Measurements from ENCODE around the gene SLC32A1. TPM values are rescaled to one million over a fixed set of nuclear protein-coding genes. Genes with fewer than 3 reads are reported as not detected.

The SLC32A1 gene
- total RNA-seq, 2 experiments from 2014 or later: not detected

GRCh38 chr20:38706509-38706908, 17.8 kb upstream of the SLC32A1 start:
- ChIA-PET CTCF (no interaction called here), POLR2A (no interaction called here)
- Mint-ChIP-seq H3K27me3 (peaks cover 12% of the 10 kb centered on the region), H3K36me3 (ENCODE audit: low read depth) (no peaks in the 10 kb centered on the region), H3K4me1 (no peaks in the 10 kb centered on the region), H3K27ac (no peak overlapping the region), H3K9me3 (no peaks in the 10 kb centered on the region), H3K4me3 (no peak overlapping the region)
- no peak for DNase-seq

GRCh38 chr20:38714308-38714707, 10.0 kb upstream of the SLC32A1 start:
- Mint-ChIP-seq H3K27me3 (peaks cover 40% of the 10 kb centered on the region), H3K4me3 (no peak overlapping the region), H3K27ac (no peak overlapping the region), H3K9me3 (no peaks in the 10 kb centered on the region), H3K4me1 (no peaks in the 10 kb centered on the region), H3K36me3 (ENCODE audit: low read depth) (no peaks in the 10 kb centered on the region)
- CTCF ChIA-PET: no interaction called here
- DNase-seq: no peak
- POLR2A ChIA-PET: no interaction called here

DNA sequence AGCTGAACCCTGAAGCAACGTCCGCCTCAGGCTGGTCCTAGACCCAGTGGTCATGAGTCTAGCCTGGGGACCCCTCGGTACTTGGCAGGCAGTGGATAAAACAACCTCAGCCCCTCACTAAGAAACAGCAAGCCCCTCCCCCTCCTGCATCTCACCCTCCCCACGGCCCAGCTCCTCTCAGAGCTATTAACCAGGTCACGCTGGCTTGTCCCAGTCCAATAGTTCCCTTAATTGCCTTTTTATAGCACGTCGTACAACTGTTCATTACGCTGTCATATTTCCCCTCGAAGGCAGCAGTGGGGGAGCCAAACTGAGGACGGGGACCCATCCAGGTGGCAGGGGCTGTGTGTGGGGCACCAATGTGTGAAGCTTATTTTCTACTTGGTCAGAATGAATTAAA, 8.6 kb upstream of the SLC32A1 start:
- Mint-ChIP-seq H3K9me3 (no peaks in the 10 kb centered on the region), H3K4me3 (no peak overlapping the region), H3K27ac (no peak overlapping the region), H3K36me3 (ENCODE audit: low read depth) (no peaks in the 10 kb centered on the region), H3K4me1 (no peaks in the 10 kb centered on the region), H3K27me3 (peaks cover 54% of the 10 kb centered on the region)
- POLR2A ChIA-PET: no interaction called here
- CTCF ChIA-PET: no interaction called here
- no peak for DNase-seq

DNA sequence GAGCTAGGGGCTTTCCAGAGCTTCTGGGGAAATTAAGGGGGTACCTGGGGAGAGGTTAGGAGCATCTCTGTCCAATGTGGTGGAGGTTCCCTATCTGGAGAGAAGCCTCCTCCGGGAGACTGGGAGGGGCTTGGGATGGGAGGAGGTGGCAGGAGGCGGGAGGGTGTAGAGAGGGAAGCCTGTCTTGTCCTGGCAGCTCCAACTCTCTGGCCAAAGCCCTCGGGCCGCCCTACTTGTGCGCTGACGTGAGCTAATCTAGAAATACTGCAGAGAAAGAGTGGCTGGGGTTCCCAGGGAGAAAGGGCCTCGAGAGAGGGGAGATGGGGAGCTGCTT, 1.6 kb upstream of the SLC32A1 start:
- Mint-ChIP-seq H3K27ac (no peak overlapping the region), H3K36me3 (ENCODE audit: low read depth) (peaks cover 11% of the 10 kb centered on the region), H3K4me1 (peaks cover 33% of the 10 kb centered on the region), H3K27me3 (peaks cover 92% of the 10 kb centered on the region), H3K9me3 (no peaks in the 10 kb centered on the region), H3K4me3 (no peak overlapping the region)
- DNase-seq: no peak
- ChIA-PET POLR2A (no interaction called here), CTCF (interaction anchor here (1.1 to 1.3 kb wide), 2 partner anchors 8 to 11 kb away, joined by 3 to 4 read pairs; no protein-coding TSS in a partner anchor)

GRCh38 chr20:38723017-38723847, 1.1 kb upstream of the SLC32A1 start:
- H3K9me3 Mint-ChIP-seq: no peaks in the 10 kb centered on the region
- H3K27ac Mint-ChIP-seq: no peak overlapping the region
- no peak for DNase-seq
- ChIA-PET POLR2A (no interaction called here), CTCF (interaction anchor here (1.1 to 1.3 kb wide), 2 partner anchors 8 to 10 kb away, joined by 3 to 4 read pairs; no protein-coding TSS in a partner anchor)
- H3K4me3 Mint-ChIP-seq: peak overlapping the region; percentile 11
- peaks cover 17% of the 10 kb centered on the region for H3K36me3 Mint-ChIP-seq (ENCODE audit: low read depth)
- H3K4me1 Mint-ChIP-seq: peaks cover 39% of the 10 kb centered on the region
- H3K27me3 Mint-ChIP-seq: peaks cover 92% of the 10 kb centered on the region

- Mint-ChIP-seq H3K4me3 (no peak overlapping the region), H3K36me3 (ENCODE audit: low read depth) (peaks cover 23% of the 10 kb centered on the region), H3K4me1 (peaks cover 45% of the 10 kb centered on the region), H3K27ac (no peak overlapping the region), H3K9me3 (no peaks in the 10 kb centered on the region), H3K27me3 (peaks cover 91% of the 10 kb centered on the region)
- no peak for DNase-seq
- ChIA-PET CTCF (interaction anchor here (0.7 to 2.5 kb wide), 4 partner anchors 23 to 354 kb away, joined by 3 to 9 read pairs (median 4); no protein-coding TSS in a partner anchor), POLR2A (no interaction called here)
Measured at GRCh38 chr20:38724626-38725147, 401 bp downstream of the SLC32A1 start.

DNA sequence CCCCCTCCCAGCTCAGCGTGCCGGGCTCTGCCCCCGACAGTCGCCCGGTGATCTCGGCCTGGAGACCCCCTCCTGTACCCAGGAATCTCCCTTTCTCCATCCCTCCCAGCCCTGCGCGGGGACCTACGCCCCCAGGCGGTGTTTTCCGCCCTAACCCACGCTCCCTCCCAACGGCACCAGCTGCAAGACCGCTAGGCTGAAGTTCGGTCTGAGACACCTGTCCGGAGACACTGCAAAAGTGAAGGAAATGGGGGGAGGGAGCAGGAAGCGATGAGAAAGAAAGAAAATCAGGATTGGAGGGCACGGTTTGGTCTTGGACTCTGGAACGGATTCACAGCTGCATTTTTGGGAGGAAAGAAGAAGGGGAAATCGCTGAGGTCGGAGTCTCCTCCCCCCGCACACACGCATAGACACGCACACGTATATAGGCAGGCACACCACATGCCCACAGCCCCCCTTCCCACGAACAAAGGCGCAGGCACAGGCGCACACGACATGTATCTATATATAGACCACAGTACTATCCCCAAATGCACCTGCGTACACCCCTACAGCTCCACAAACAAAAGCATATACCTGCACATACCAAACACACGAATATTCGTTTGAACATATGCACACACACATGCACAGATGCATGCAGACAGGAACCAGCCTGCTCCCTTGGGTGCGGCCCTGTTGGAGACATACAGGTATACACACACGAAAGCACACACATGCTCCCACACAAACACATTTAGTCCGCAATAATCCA, 1.0 kb downstream of the SLC32A1 start:
- no peak for DNase-seq
- Mint-ChIP-seq H3K36me3 (ENCODE audit: low read depth) (peaks cover 29% of the 10 kb centered on the region), H3K9me3 (no peaks in the 10 kb centered on the region), H3K27ac (peak overlapping the region; percentile 32), H3K4me3 (no peak overlapping the region), H3K4me1 (peaks cover 50% of the 10 kb centered on the region), H3K27me3 (peaks cover 91% of the 10 kb centered on the region)
- POLR2A ChIA-PET: interaction anchor here (1.1 kb wide), 1 partner anchor 81 kb away, joined by 3 read pairs; no protein-coding TSS in a partner anchor
- CTCF ChIA-PET: interaction anchor here (0.7 to 2.5 kb wide), 8 partner anchors 22 to 354 kb away, joined by 3 to 9 read pairs (median 4); no protein-coding TSS in a partner anchor

DNA sequence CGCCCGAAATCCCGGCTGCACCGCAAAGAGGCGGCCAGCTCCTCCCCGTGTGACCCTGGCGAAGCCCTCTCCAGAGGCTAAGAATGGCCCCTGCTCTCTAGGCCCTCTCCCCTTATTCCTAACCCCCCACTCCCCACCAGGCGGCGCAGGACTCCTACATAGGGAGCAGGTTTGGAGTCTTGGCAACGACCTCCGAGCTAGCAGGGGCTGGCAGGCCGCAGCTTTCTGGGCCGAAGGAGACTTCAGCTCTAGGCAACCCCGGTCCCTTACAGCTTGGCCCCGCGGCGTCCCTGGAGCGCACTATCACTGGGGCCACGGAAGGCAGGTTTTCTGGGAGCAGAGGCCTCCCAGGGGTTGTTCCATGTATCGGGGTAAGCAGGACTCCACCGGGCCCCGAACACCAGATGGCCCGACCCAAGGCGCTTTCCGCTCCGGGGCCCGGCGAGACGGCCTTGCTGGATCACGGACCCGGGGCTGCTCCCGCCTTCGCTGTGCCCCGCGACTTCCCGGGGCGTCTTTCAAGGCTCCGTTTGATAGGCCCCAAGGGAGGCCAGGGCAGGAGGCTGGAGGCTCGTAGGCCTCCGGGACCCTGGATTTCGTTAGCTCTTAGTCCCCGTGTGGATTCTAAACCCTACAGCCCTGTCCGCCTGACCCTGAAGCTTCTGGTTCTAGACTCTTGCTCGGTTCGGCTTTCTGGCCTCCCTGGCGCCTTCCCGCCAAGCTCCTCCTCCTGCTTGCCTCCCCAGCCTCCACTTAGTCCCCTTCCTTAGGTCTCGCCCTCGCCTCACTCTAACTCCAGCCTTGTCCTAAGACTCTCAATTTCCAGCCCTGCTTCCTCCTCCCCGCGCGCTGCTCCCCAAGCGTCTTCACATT, 1.9 kb downstream of the SLC32A1 start:
- peak; percentile 61 for DNase-seq
- Mint-ChIP-seq H3K4me1 (peaks cover 57% of the 10 kb centered on the region), H3K36me3 (ENCODE audit: low read depth) (peaks cover 32% of the 10 kb centered on the region), H3K9me3 (no peaks in the 10 kb centered on the region), H3K27ac (no peak overlapping the region), H3K27me3 (peaks cover 91% of the 10 kb centered on the region), H3K4me3 (peak overlapping the region; percentile 34)
- ChIA-PET POLR2A (interaction anchor here (1.1 kb wide), 1 partner anchor 81 kb away, joined by 3 read pairs; no protein-coding TSS in a partner anchor), CTCF (interaction anchor here (0.5 to 2.5 kb wide), 6 partner anchors 30 to 318 kb away, joined by 3 to 9 read pairs (median 5); no protein-coding TSS in a partner anchor)

- Mint-ChIP-seq H3K27ac (peak overlapping the region; percentile 40), H3K9me3 (no peaks in the 10 kb centered on the region), H3K36me3 (ENCODE audit: low read depth) (peaks cover 32% of the 10 kb centered on the region), H3K4me1 (peaks cover 63% of the 10 kb centered on the region), H3K4me3 (peak overlapping the region; percentile 34), H3K27me3 (peaks cover 90% of the 10 kb centered on the region)
- DNase-seq: peak; percentile 61
- CTCF ChIA-PET: interaction anchor here (1.7 to 2.5 kb wide), 2 partner anchors 93 to 168 kb away, joined by 4 to 9 read pairs; no protein-coding TSS in a partner anchor
- POLR2A ChIA-PET: interaction anchor here (0.6 kb wide), 1 partner anchor 199 kb away, joined by 3 read pairs; the partner anchor contains the start of gene FAM83D
Measured at GRCh38 chr20:38726804-38727606, 2.7 kb downstream of the SLC32A1 start.

- DNase-seq: no peak
- POLR2A ChIA-PET: interaction anchor here (0.6 to 1.6 kb wide), 2 partner anchors 78 to 199 kb away, joined by 3 read pairs; partner anchors contain the start of genes FAM83D and PPP1R16B
- Mint-ChIP-seq H3K36me3 (ENCODE audit: low read depth) (peaks cover 32% of the 10 kb centered on the region), H3K27ac (peak overlapping the region; percentile 45), H3K4me1 (peaks cover 59% of the 10 kb centered on the region), H3K4me3 (peak overlapping the region; percentile 43), H3K9me3 (no peaks in the 10 kb centered on the region), H3K27me3 (peaks cover 89% of the 10 kb centered on the region)
- CTCF ChIA-PET: no interaction called here
Measured at GRCh38 chr20:38727607-38728190, 3.4 kb downstream of the SLC32A1 start.

DNA sequence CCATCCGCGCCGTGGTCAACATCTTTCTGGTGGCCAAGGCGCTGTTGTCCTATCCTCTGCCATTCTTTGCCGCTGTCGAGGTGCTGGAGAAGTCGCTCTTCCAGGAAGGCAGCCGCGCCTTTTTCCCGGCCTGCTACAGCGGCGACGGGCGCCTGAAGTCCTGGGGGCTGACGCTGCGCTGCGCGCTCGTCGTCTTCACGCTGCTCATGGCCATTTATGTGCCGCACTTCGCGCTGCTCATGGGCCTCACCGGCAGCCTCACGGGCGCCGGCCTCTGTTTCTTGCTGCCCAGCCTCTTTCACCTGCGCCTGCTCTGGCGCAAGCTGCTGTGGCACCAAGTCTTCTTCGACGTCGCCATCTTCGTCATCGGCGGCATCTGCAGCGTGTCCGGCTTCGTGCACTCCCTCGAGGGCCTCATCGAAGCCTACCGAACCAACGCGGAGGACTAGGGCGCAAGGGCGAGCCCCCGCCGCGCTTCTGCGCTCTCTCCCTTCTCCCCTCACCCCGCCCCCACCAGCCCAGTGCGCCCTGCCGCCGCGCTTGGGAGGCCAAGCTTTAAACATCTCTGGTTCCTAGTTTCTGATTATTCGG, 4.0 kb downstream of the SLC32A1 start:
- peaks cover 32% of the 10 kb centered on the region for H3K36me3 Mint-ChIP-seq (ENCODE audit: low read depth)
- no peak for DNase-seq
- CTCF ChIA-PET: interaction anchor here (1.8 kb wide), 1 partner anchor 165 kb away, joined by 7 read pairs; no protein-coding TSS in a partner anchor
- POLR2A ChIA-PET: interaction anchor here (0.6 to 1.6 kb wide), 2 partner anchors 77 to 198 kb away, joined by 3 read pairs; partner anchors contain the start of genes FAM83D and PPP1R16B
- peaks cover 55% of the 10 kb centered on the region for H3K4me1 Mint-ChIP-seq
- H3K27me3 Mint-ChIP-seq: peaks cover 88% of the 10 kb centered on the region
- H3K27ac Mint-ChIP-seq: peak overlapping the region; percentile 45
- peak overlapping the region; percentile 43 for H3K4me3 Mint-ChIP-seq
- H3K9me3 Mint-ChIP-seq: no peaks in the 10 kb centered on the region

Data from activated CD4-positive, alpha-beta memory T cell treated with anti-CD3 and anti-CD28 coated beads, Interleukin-2, amount 10 ng/mL, durations not matched to agents 7 days and 5 days (primary cell).